Gastrocnemius medialis (tissue), 4 donors: ENCODE measurements around the gene IDH1.

ENCODE experiments used
- CTCF ChIP-seq, 5 experiments: fragments of 450-650 bp in 3 of 5; fragments of 200-600 bp in 2 of 5; sonication (generic) in 2 of 5; IDR thresholded peaks in 4 of 5; conservative IDR thresholded peaks in 1 of 5; 1 replicate in 4 of 5; 2 replicates in 1 of 5; pipeline ENCODE4 v1.5.1; 2016 to 2019; ENCODE audit warnings: antibody characterized with exemption in 5 of 5, mild to moderate bottlenecking in 3 of 5, moderate library complexity in 3 of 5
- POLR2A ChIP-seq, 2 donors: fragments of 450-650 bp; IDR thresholded peaks; one replicate each; pipeline ENCODE4 v1.6.1; 2017; ENCODE audit warnings: antibody characterized with exemption in 2 of 2, mild to moderate bottlenecking in 2 of 2, moderate library complexity in 2 of 2

GRCh38 chr2:208255557-208256106 is 761 bp upstream of the IDH1 start:
- no peak for TF ChIP-seq CTCF (IDR thresholded peaks at IDR 0.05 in 4 of 5, conservative IDR thresholded peaks at IDR 0.05 in 1 of 5)
- no peak for TF ChIP-seq POLR2A (IDR thresholded peaks at IDR 0.05)
